SJSA1 (cell line): Measurements from ENCODE around the gene TMEM87A. TPM values are rescaled to one million over a fixed set of nuclear protein-coding genes. Genes with fewer than 3 reads are reported as not detected.

ENCODE experiments used
- DNase-seq, 2 experiments: peaks; one replicate each; pipeline ENCODE4 v3.0.0-alpha.2; 2015 to 2020; ENCODE audit warnings: low spot score in 2 of 2, low read depth in 1 of 2
- H3K27ac ChIP-seq: fragments of 250-450 bp; sonication (Bioruptor Pico); 2 replicates; pipeline ENCODE4 v1.5.1; 2020; ENCODE audit warnings: mild to moderate bottlenecking, moderate library complexity
- H3K27me3 ChIP-seq: fragments of 250-450 bp; sonication (Bioruptor Pico); replicated peaks from 2 replicates; pipeline ENCODE4 v1.5.1; 2020; ENCODE audit warnings: mild to moderate bottlenecking, moderate library complexity
- H3K36me3 ChIP-seq: fragments of 250-450 bp; sonication (Bioruptor Pico); 2 replicates; pipeline ENCODE4 v1.5.1; 2020; ENCODE audit warnings: mild to moderate bottlenecking
- H3K4me1 ChIP-seq: fragments of 250-450 bp; sonication (Bioruptor Pico); replicated peaks from 2 replicates; pipeline ENCODE4 v1.6.1; 2021; ENCODE audit warnings: mild to moderate bottlenecking
- H3K4me3 ChIP-seq: fragments of 250-450 bp; sonication (Bioruptor Pico); 2 replicates; pipeline ENCODE4 v1.5.1; 2020; ENCODE audit warnings: mild to moderate bottlenecking
- H3K9me3 ChIP-seq: fragments of 250-450 bp; sonication (Bioruptor Pico); replicated peaks from 2 replicates; pipeline ENCODE4 v1.5.1; 2020; ENCODE audit warnings: mild to moderate bottlenecking
- total RNA-seq: library from RNA; depleted of rRNA; stranded (reverse); fragments of >200 nt; shearing (Covaris generic); gene quantifications from 2 replicates; pipeline ENCODE4 v1.2.3, GENCODE V29; 2014

Gene TMEM87A
- total RNA-seq, 1 experiment from 2014 or later: 77.0 TPM

GRCh38 chr15:42207674-42208579 lies 65.3 kb downstream of the TMEM87A start, which contains the start of gene VPS39:
TSS of gene VPS39 (minus strand) at chr15:42208304. CDS start at chr15:42208153, 151 bp downstream.
- Histone ChIP-seq H3K27me3 (no peaks in the 10 kb centered on the region), H3K36me3 (peaks cover 43% of the 10 kb centered on the region), H3K27ac (peak within 1 kb of the TSS; percentile 60)

GRCh38 chr15:42206406-42206805 lies 66.8 kb downstream of the TMEM87A start:
- no peak overlapping the region for H3K4me3 ChIP-seq
- no peak for DNase-seq
- H3K27ac ChIP-seq: no peak overlapping the region
- no peaks in the 10 kb centered on the region for H3K27me3 ChIP-seq
- H3K36me3 ChIP-seq: peaks cover 35% of the 10 kb centered on the region
- H3K9me3 ChIP-seq: no peaks in the 10 kb centered on the region
- peaks cover 11% of the 10 kb centered on the region for H3K4me1 ChIP-seq

More at GRCh38 chr15:42207674-42208579, 65.3 kb downstream of the TMEM87A start, which contains the start of gene VPS39:
- Histone ChIP-seq H3K9me3 (no peaks in the 10 kb centered on the region), H3K4me1 (peaks cover 11% of the 10 kb centered on the region), H3K4me3 (peak within 1 kb of the TSS; percentile 82)
- peak; percentile 79 to 87 for DNase-seq

- Histone ChIP-seq H3K4me1 (peaks cover 11% of the 10 kb centered on the region), H3K36me3 (peaks cover 18% of the 10 kb centered on the region), H3K4me3 (no peak overlapping the region), H3K27me3 (no peaks in the 10 kb centered on the region), H3K27ac (no peak overlapping the region), H3K9me3 (no peaks in the 10 kb centered on the region)
- no peak for DNase-seq
Observed at GRCh38 chr15:42203891-42204290, 69.3 kb downstream of the TMEM87A start.

GRCh38 chr15:42202653-42203052 lies 70.6 kb downstream of the TMEM87A start:
- Histone ChIP-seq H3K36me3 (peaks cover 19% of the 10 kb centered on the region), H3K27ac (no peak overlapping the region), H3K27me3 (no peaks in the 10 kb centered on the region), H3K9me3 (no peaks in the 10 kb centered on the region), H3K4me3 (no peak overlapping the region), H3K4me1 (peaks cover 7% of the 10 kb centered on the region)
- DNase-seq: no peak

- no peaks in the 10 kb centered on the region for H3K27me3 ChIP-seq
- H3K27ac ChIP-seq: no peak overlapping the region
- no peak for DNase-seq
- no peak overlapping the region for H3K4me3 ChIP-seq
- no peaks in the 10 kb centered on the region for H3K9me3 ChIP-seq
- H3K36me3 ChIP-seq: peaks cover 23% of the 10 kb centered on the region
- H3K4me1 ChIP-seq: peaks cover 1% of the 10 kb centered on the region
Observed at GRCh38 chr15:42201801-42202200, 71.4 kb downstream of the TMEM87A start.

GRCh38 chr15:42199126-42199525 lies 74.1 kb downstream of the TMEM87A start:
- Histone ChIP-seq H3K4me1 (no peaks in the 10 kb centered on the region), H3K36me3 (peaks cover 23% of the 10 kb centered on the region), H3K27ac (no peak overlapping the region), H3K9me3 (no peaks in the 10 kb centered on the region), H3K4me3 (no peak overlapping the region), H3K27me3 (no peaks in the 10 kb centered on the region)
- DNase-seq: no peak

- peaks cover 23% of the 10 kb centered on the region for H3K36me3 ChIP-seq
- no peak overlapping the region for H3K27ac ChIP-seq
- no peaks in the 10 kb centered on the region for H3K4me1 ChIP-seq
- DNase-seq: no peak
- no peak overlapping the region for H3K4me3 ChIP-seq
- no peaks in the 10 kb centered on the region for H3K27me3 ChIP-seq
- H3K9me3 ChIP-seq: no peaks in the 10 kb centered on the region
Observed at GRCh38 chr15:42198516-42198915, 74.7 kb downstream of the TMEM87A start.

GRCh38 chr15:42194513-42194912 lies 78.7 kb downstream of the TMEM87A start:
- no peak overlapping the region for H3K27ac ChIP-seq
- H3K4me3 ChIP-seq: no peak overlapping the region
- DNase-seq: peak; percentile 29 to 61
- no peaks in the 10 kb centered on the region for H3K4me1 ChIP-seq
- no peaks in the 10 kb centered on the region for H3K9me3 ChIP-seq
- H3K27me3 ChIP-seq: no peaks in the 10 kb centered on the region
- H3K36me3 ChIP-seq: peaks cover 38% of the 10 kb centered on the region

- Histone ChIP-seq H3K9me3 (no peaks in the 10 kb centered on the region), H3K27me3 (no peaks in the 10 kb centered on the region), H3K4me1 (no peaks in the 10 kb centered on the region), H3K4me3 (no peak overlapping the region), H3K27ac (no peak overlapping the region), H3K36me3 (peaks cover 41% of the 10 kb centered on the region)
- no peak for DNase-seq
Observed at GRCh38 chr15:42193383-42193782, 79.8 kb downstream of the TMEM87A start.

- no peak for DNase-seq
- Histone ChIP-seq H3K9me3 (no peaks in the 10 kb centered on the region), H3K4me1 (no peaks in the 10 kb centered on the region), H3K27ac (no peak overlapping the region), H3K36me3 (peaks cover 45% of the 10 kb centered on the region), H3K4me3 (no peak overlapping the region), H3K27me3 (no peaks in the 10 kb centered on the region)
Observed at GRCh38 chr15:42191610-42192346, 81.5 kb downstream of the TMEM87A start.

- Histone ChIP-seq H3K4me1 (no peaks in the 10 kb centered on the region), H3K27me3 (no peaks in the 10 kb centered on the region), H3K27ac (no peak overlapping the region), H3K9me3 (no peaks in the 10 kb centered on the region), H3K36me3 (peaks cover 56% of the 10 kb centered on the region), H3K4me3 (no peak overlapping the region)
- DNase-seq: no peak
Observed at GRCh38 chr15:42190370-42190769, 82.9 kb downstream of the TMEM87A start.

GRCh38 chr15:42185801-42186200 lies 87.4 kb downstream of the TMEM87A start:
- Histone ChIP-seq H3K27ac (no peak overlapping the region), H3K4me3 (no peak overlapping the region), H3K36me3 (peaks cover 71% of the 10 kb centered on the region), H3K4me1 (no peaks in the 10 kb centered on the region), H3K9me3 (no peaks in the 10 kb centered on the region), H3K27me3 (no peaks in the 10 kb centered on the region)
- no peak for DNase-seq

GRCh38 chr15:42184736-42185135 lies 88.5 kb downstream of the TMEM87A start:
- Histone ChIP-seq H3K36me3 (peaks cover 72% of the 10 kb centered on the region), H3K27me3 (no peaks in the 10 kb centered on the region), H3K9me3 (no peaks in the 10 kb centered on the region), H3K4me1 (no peaks in the 10 kb centered on the region), H3K27ac (no peak overlapping the region), H3K4me3 (no peak overlapping the region)
- DNase-seq: no peak

GRCh38 chr15:42184296-42184695 lies 88.9 kb downstream of the TMEM87A start:
- H3K4me1 ChIP-seq: no peaks in the 10 kb centered on the region
- no peaks in the 10 kb centered on the region for H3K27me3 ChIP-seq
- no peak overlapping the region for H3K4me3 ChIP-seq
- no peak for DNase-seq
- no peak overlapping the region for H3K27ac ChIP-seq
- H3K9me3 ChIP-seq: no peaks in the 10 kb centered on the region
- peaks cover 74% of the 10 kb centered on the region for H3K36me3 ChIP-seq
